ENCODE measurements around the gene TP73. TPM values are rescaled to one million over a fixed set of nuclear protein-coding genes. Genes with fewer than 3 reads are reported as not detected.

The TP73 gene
- total and polyA plus RNA-seq, 11 donors: 0.01 to 0.53 (median 0.15) TPM; not detected in 6

GRCh38 chr1:3673381-3674099, 21.2 kb downstream of the TP73 start:
- Histone ChIP-seq H3K36me3 (no peaks in the 10 kb centered on the region), H3K9me3 (no peaks in the 10 kb centered on the region), H3K27me3 (peaks cover 0 to 22% (median 0%) of the 10 kb centered on the region in 9 donors), H3K4me3 (no peak overlapping the region), H3K4me1 (peaks cover 0 to 27% (median 7%) of the 10 kb centered on the region in 12 donors), H3K27ac (no peak overlapping the region)
- ATAC-seq (no peak), DNase-seq (peak in 3 of 5 donors; percentile 8 to 55 (median 10))
- no peak for TF ChIP-seq POLR2A (IDR thresholded peaks at IDR 0.05)
- TF ChIP-seq, protein P1, sequence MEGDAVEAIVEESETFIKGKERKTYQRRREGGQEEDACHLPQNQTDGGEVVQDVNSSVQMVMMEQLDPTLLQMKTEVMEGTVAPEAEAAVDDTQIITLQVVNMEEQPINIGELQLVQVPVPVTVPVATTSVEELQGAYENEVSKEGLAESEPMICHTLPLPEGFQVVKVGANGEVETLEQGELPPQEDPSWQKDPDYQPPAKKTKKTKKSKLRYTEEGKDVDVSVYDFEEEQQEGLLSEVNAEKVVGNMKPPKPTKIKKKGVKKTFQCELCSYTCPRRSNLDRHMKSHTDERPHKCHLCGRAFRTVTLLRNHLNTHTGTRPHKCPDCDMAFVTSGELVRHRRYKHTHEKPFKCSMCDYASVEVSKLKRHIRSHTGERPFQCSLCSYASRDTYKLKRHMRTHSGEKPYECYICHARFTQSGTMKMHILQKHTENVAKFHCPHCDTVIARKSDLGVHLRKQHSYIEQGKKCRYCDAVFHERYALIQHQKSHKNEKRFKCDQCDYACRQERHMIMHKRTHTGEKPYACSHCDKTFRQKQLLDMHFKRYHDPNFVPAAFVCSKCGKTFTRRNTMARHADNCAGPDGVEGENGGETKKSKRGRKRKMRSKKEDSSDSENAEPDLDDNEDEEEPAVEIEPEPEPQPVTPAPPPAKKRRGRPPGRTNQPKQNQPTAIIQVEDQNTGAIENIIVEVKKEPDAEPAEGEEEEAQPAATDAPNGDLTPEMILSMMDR (IDR thresholded peaks at IDR 0.05): no peak
- intact Hi-C loops (cut with DNase I): no loop called here
- WGBS, 4 donors: 86 to 92% (median 91%) methylated on average over 22 to 25 of the region's 25 CpGs

DNA sequence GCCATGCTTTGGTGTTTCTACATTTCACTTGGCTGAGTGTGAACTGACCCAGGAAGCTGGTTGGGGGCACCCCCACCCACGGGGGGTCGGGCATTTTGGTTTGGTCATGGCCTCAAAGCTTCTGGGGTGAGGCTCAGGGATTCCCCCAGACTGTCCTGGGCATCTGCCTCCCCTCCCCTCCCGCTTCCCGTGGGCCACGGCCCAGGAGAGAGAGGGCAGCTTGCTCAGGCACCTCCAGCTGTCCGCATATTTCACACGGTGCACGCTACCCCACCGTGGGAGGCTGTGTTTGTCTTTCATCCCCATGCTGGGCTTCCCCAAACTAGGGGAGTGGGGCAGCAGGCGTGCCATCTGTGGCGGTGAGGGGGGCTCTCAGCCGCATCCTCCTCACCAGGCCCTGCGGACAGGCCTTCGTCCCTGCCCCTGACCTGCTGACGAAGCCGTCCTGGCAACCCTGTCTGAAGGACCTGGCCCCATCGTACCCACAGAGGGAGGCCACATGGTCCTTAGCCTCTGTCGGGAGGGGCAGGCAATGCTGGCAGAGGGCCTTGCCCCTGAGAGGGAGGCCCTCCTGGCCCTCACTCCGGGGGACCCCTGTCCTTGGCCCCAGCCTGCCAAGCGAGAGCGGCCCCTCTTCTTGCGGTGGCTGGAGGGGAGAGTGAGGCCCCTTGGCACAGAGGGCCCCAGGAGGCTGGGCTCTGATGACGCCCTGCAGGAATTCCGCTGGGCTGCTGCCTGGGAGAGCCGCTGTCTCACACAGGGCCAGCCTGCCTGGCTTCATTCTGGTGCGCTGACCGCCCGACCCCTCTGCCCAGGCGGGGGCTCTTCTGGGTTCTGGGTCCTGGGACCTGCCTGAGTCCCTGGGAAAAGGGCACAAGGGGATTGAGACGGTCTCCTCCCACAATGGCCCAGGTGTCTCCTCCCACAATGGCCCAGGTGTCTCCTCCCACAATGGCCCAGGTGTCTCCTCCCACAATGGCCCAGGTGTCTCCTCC, 22.1 kb downstream of the TP73 start:
- ATAC-seq (no peak), DNase-seq (peak in 2 of 5 donors; percentile 10 to 54)
- TF ChIP-seq POLR2A (IDR thresholded peaks at IDR 0.05): no peak
- TF ChIP-seq, protein P1 (IDR thresholded peaks at IDR 0.05): no peak
- Histone ChIP-seq H3K4me3 (no peak overlapping the region), H3K36me3 (no peaks in the 10 kb centered on the region), H3K4me1 (peaks cover 0 to 27% (median 0%) of the 10 kb centered on the region in 12 donors), H3K9me3 (no peaks in the 10 kb centered on the region), H3K27ac (no peak overlapping the region), H3K27me3 (peaks cover 0 to 21% (median 0%) of the 10 kb centered on the region in 9 donors)
- 59 to 72% (median 67%) methylated on average over 17 to 30 of the region's 30 CpGs for WGBS, 4 donors
- intact Hi-C loops (cut with DNase I): no loop called here

GRCh38 chr1:3675436-3675835, 23.1 kb downstream of the TP73 start:
- H3K4me3 ChIP-seq: no peak overlapping the region
- intact Hi-C loops (cut with DNase I): no loop called here
- no peak overlapping the region for H3K27ac ChIP-seq
- peak in 2 of 5 donors; percentile 13 to 49 for DNase-seq
- H3K4me1 ChIP-seq: peaks cover 0 to 27% (median 0%) of the 10 kb centered on the region in 12 donors
- H3K27me3 ChIP-seq: peaks cover 0 to 18% (median 0%) of the 10 kb centered on the region in 9 donors
- no peak for ATAC-seq
- TF ChIP-seq POLR2A (IDR thresholded peaks at IDR 0.05): no peak
- TF ChIP-seq, protein P1 (IDR thresholded peaks at IDR 0.05): no peak
- no peaks in the 10 kb centered on the region for H3K36me3 ChIP-seq
- WGBS, 4 donors: 79 to 100% (median 83%) methylated on average over 2 to 11 of the region's 11 CpGs
- no peaks in the 10 kb centered on the region for H3K9me3 ChIP-seq

Data from heart left ventricle (tissue), 16 donors.